Measurements from ENCODE around the gene CNOT4. TPM values are rescaled to one million over a fixed set of nuclear protein-coding genes. Genes with fewer than 3 reads are reported as not detected.
A peak's percentile ranks its signal among the peaks of the same experiment; 100 is the strongest.

Gene CNOT4
- total RNA-seq, 1 experiment from 2014 or later: 22.0 TPM

- intact Hi-C loops (cut with micrococcal nuclease; ENCODE audit: unreplicated experiment): no loop called here
- Histone ChIP-seq H3K4me3 (ENCODE audit: low read depth, low read length) (no peak overlapping the region), H3K36me3 (ENCODE audit: control insufficient read depth, insufficient read depth, low read length) (no peaks in the 10 kb centered on the region), H3K27me3 (replicated peaks; ENCODE audit: control insufficient read depth, insufficient read depth, low read length) (no peaks in the 10 kb centered on the region), H3K9me3 (no peaks in the 10 kb centered on the region), H3K4me1 (peaks cover 9% of the 10 kb centered on the region)
- Mint-ChIP-seq H3K27ac (ENCODE audit: unreplicated experiment) (no peak overlapping the region), H3K9me3 (ENCODE audit: unreplicated experiment) (no peaks in the 10 kb centered on the region), H3K4me3 (ENCODE audit: unreplicated experiment) (no peak overlapping the region), H3K4me1 (ENCODE audit: low read depth, unreplicated experiment) (peaks cover 8% of the 10 kb centered on the region), H3K27me3 (ENCODE audit: insufficient read depth, unreplicated experiment) (no peaks in the 10 kb centered on the region), H3K36me3 (ENCODE audit: insufficient read depth, unreplicated experiment) (peaks cover 7% of the 10 kb centered on the region)
- ChIA-PET POLR2A (no interaction called here), CTCF (no interaction called here)
- no TSS peak for BruUV-seq (replicated peaks)
- no peak for DNase-seq
- TF ChIP-seq CTCF (IDR thresholded peaks at IDR 0.05; ENCODE audit: insufficient read depth in 1 of 2, low read depth in 1 of 2, low read length in 1 of 2, severe bottlenecking in 1 of 2, unreplicated experiment in 1 of 2): no peak
These were observed 140.5 kb downstream of the CNOT4 start for GRCh38 chr7:135369405-135369804.

- H3K27me3 ChIP-seq (replicated peaks; ENCODE audit: control insufficient read depth, insufficient read depth, low read length): no peaks in the 10 kb centered on the region
- CTCF ChIA-PET: no interaction called here
- H3K4me1 ChIP-seq: peaks cover 9% of the 10 kb centered on the region
- Mint-ChIP-seq H3K27me3 (ENCODE audit: insufficient read depth, unreplicated experiment) (no peaks in the 10 kb centered on the region), H3K9me3 (ENCODE audit: unreplicated experiment) (no peaks in the 10 kb centered on the region), H3K4me3 (ENCODE audit: unreplicated experiment) (no peak overlapping the region), H3K36me3 (ENCODE audit: insufficient read depth, unreplicated experiment) (peaks cover 7% of the 10 kb centered on the region), H3K27ac (ENCODE audit: unreplicated experiment) (no peak overlapping the region), H3K4me1 (ENCODE audit: low read depth, unreplicated experiment) (peaks cover 8% of the 10 kb centered on the region)
- BruUV-seq (replicated peaks): no TSS peak
- no peaks in the 10 kb centered on the region for H3K36me3 ChIP-seq (ENCODE audit: control insufficient read depth, insufficient read depth, low read length)
- H3K9me3 ChIP-seq: no peaks in the 10 kb centered on the region
- no peak overlapping the region for H3K4me3 ChIP-seq (ENCODE audit: low read depth, low read length)
- DNase-seq: no peak
- POLR2A ChIA-PET: no interaction called here
- intact Hi-C loops (cut with micrococcal nuclease; ENCODE audit: unreplicated experiment): no loop called here
- TF ChIP-seq CTCF (IDR thresholded peaks at IDR 0.05; ENCODE audit: insufficient read depth in 1 of 2, low read depth in 1 of 2, low read length in 1 of 2, severe bottlenecking in 1 of 2, unreplicated experiment in 1 of 2): no peak
These were observed 141.3 kb downstream of the CNOT4 start for GRCh38 chr7:135368416-135369186.

- Histone ChIP-seq H3K4me3 (ENCODE audit: low read depth, low read length) (no peak overlapping the region), H3K4me1 (peaks cover 9% of the 10 kb centered on the region), H3K36me3 (ENCODE audit: control insufficient read depth, insufficient read depth, low read length) (no peaks in the 10 kb centered on the region), H3K9me3 (no peaks in the 10 kb centered on the region), H3K27me3 (replicated peaks; ENCODE audit: control insufficient read depth, insufficient read depth, low read length) (no peaks in the 10 kb centered on the region)
- no peak for TF ChIP-seq CTCF (IDR thresholded peaks at IDR 0.05; ENCODE audit: insufficient read depth in 1 of 2, low read depth in 1 of 2, low read length in 1 of 2, severe bottlenecking in 1 of 2, unreplicated experiment in 1 of 2)
- ChIA-PET POLR2A (no interaction called here), CTCF (no interaction called here)
- H3K36me3 Mint-ChIP-seq (ENCODE audit: insufficient read depth, unreplicated experiment): peaks cover 16% of the 10 kb centered on the region
- no peaks in the 10 kb centered on the region for H3K27me3 Mint-ChIP-seq (ENCODE audit: insufficient read depth, unreplicated experiment)
- intact Hi-C loops (cut with micrococcal nuclease; ENCODE audit: unreplicated experiment): no loop called here
- H3K4me1 Mint-ChIP-seq (ENCODE audit: low read depth, unreplicated experiment): peaks cover 8% of the 10 kb centered on the region
- H3K4me3 Mint-ChIP-seq (ENCODE audit: unreplicated experiment): no peak overlapping the region
- DNase-seq: peak in 1 of 2 experiments; percentile 9
- BruUV-seq (replicated peaks): no TSS peak
- no peaks in the 10 kb centered on the region for H3K9me3 Mint-ChIP-seq (ENCODE audit: unreplicated experiment)
- H3K27ac Mint-ChIP-seq (ENCODE audit: unreplicated experiment): no peak overlapping the region
These were observed 142.9 kb downstream of the CNOT4 start for GRCh38 chr7:135366843-135367508.
